LNCAP (cell line): ENCODE data around the gene ACYP1.

Source experiments
- TF ChIP-seq, protein P1 (sequence below): fragments of 450-650 bp; IDR thresholded peaks from 2 replicates; pipeline ENCODE4 v1.5.1; 2017; ENCODE audit warnings: mild to moderate bottlenecking

ACYP1 gene

DNA sequence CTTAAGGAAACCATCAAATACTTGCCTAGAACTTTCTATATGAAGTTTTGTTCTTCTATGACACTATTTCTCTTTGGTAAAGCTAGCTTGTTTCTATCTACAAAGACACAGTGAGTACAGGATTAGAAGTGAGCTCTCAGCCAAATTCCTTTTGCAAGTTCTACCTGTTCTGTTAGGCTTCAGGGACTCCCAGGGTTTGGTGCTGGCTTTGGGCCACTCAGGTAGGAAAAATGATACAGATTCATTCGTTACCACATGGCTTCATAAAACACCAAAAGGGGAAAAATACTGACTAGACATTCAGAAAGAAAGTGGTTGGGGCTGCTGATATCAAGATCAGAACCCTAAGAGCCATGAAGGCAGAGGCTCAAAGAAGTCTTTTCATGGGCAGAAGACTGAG lies 19.4 kb upstream of the ACYP1 start:
- TF ChIP-seq, protein P1, sequence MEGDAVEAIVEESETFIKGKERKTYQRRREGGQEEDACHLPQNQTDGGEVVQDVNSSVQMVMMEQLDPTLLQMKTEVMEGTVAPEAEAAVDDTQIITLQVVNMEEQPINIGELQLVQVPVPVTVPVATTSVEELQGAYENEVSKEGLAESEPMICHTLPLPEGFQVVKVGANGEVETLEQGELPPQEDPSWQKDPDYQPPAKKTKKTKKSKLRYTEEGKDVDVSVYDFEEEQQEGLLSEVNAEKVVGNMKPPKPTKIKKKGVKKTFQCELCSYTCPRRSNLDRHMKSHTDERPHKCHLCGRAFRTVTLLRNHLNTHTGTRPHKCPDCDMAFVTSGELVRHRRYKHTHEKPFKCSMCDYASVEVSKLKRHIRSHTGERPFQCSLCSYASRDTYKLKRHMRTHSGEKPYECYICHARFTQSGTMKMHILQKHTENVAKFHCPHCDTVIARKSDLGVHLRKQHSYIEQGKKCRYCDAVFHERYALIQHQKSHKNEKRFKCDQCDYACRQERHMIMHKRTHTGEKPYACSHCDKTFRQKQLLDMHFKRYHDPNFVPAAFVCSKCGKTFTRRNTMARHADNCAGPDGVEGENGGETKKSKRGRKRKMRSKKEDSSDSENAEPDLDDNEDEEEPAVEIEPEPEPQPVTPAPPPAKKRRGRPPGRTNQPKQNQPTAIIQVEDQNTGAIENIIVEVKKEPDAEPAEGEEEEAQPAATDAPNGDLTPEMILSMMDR: no peak

DNA sequence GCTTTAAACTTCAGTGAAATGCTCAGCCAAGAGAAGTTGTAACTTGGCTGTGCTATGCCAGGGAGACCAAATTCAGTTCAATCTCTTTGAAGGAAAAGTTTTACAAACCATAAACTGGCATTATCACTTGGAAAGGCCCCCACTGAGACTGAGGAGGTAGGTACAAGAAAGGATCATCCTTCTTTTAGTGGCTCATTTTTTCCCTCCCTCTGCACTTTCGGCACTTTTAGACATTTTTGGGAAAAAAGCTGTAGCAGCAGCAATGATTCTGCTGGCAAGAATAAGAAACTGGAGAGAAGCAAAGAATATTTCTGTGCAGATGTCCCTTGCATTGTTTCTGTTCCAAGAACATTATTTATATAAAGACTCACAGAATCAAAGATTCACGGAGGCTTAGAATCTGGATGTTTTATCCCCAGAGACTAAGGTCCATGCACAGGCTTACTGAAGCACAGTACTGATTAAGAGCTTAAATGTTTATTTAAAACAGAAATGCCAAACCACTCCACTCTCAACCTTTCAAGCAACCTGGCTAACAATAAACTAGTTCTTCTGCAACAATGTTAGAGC lies 17.9 kb upstream of the ACYP1 start:
- TF ChIP-seq, protein P1: no peak

DNA sequence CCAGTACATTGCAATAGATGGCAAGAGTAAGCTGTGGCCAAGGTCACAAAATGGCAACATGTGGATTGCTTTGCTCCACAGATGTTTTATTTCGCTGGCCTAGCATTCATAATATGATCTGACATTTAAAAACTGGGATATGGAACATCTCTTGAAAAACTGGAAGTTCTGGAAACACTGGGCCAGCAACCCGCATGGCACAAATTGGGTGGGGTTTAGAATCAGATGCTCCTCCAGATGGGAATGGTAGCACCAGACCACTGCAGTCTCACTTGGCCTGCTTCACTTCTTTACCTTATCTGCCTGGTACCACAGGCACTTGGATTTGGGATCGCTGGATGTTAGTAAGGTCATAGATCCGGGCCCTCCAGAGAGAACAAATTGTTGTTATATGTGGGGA lies 15.7 kb upstream of the ACYP1 start:
- TF ChIP-seq, protein P1: no peak

DNA sequence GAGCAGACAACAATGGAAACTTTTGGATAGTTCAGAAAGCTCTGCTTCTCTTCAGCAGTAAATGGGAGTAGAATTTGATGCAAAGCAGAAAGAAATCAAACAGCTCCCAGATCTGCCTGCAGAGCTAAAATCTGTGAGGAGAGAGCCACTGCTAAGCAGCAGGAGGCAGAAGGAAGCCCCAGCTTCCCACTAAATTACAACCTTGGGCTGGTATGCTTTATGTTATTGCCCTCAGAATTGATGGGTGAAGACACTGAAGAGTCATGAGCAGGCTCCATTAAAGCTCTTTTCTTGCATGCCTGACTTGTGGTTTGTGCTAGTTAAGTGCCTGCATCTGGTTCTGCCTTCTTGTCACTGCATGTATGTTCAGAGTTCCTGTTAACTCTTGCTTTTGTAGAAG lies 14.0 kb upstream of the ACYP1 start:
- TF ChIP-seq, protein P1: no peak

DNA sequence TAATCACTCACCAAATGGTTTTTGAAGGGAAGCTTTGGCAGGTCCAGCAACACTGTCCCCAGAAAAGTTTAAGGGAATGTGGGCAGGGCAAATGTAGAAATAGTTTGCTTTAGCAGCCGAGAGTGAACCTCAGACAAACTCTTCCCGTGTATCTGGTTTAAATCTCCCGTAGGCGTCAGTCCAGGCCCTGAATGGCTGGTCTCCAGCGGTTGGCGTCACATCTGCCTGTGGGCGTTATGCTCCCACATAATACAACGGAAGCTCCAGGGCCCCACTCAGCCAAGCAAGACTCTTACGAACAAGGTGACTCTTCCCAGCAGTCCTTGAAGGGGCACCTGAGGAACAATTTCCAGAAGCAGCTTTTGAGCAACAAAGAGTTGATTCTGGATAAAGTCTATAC lies 6.6 kb upstream of the ACYP1 start:
- TF ChIP-seq, protein P1: no peak

DNA sequence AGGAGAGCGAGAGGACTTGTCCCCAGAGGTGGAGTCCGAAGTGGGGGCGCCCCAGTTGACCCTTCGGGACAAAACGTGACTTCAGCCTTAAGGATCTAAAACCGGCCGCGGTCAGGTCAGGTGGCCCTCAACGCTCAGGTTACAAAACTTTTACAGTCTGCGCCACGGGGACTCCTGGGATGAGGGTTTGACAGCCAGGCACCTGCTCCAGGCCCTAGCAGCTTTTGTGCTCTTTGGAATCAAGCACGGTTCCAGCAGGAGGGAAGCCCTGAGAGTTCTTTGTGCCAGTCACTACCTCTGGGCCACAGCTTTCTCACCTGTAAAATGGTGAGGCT lies 6.0 kb upstream of the ACYP1 start:
- TF ChIP-seq, protein P1: no peak

DNA sequence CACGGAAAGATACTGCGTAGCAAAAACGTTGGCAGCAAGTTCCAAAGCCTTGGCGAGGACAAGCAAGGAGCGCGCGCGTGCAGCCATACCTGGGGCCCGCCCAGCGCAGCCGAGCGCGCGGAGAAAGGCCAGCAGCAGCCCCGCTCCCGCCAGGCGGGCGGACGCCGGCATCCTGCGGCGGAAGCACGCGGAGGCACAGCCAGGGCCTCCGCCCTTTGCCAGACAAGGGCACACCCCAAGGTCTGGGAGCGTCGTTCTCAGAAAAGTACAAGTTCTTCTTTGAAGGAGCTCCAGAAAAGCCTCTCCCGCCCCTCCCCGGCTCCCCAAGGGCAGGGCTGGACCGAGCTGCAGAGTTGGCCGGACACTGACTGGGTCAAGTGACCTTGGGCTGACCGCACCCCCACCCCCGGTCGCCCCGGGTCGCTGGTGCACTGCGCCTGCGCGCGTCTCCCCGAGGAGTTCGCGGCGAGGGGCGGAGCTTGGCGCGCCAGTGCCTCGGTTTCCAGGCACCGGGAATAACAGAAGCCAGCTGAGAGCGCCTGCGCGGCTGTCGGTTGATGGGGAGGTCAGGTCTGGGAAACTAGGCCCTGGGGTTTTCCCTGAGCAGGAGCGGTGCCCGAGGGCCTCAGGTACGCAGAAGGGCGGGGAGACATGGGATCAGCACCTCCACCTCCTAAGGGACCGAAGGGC lies 5.4 kb upstream of the ACYP1 start, which contains the start of gene ZC2HC1C:
TSS of gene ZC2HC1C (plus strand) at position 521 of the 690 bp plus-strand sequence. CDS start 933 bp downstream, outside the sequence.
- TF ChIP-seq, protein P1: no peak
